OCI-LY7 (cell line): ENCODE results near the gene CACNB2. TPM values are rescaled to one million over a fixed set of nuclear protein-coding genes. Genes with fewer than 3 reads are reported as not detected.

ENCODE experiments used
- BruUV-seq: library from RNA; stranded (reverse); fragments of 400-500 nt; replicated peaks from 2 replicates; lab custom pipeline; 2021; lab: Mats Ljungman, UMichigan
- CTCF ChIA-PET: fragments of 300-600 bp; sonication (Branson Sonifier 250); formaldehyde crosslinking; loops from one replicate; lab custom pipeline; 2022; ENCODE audit warnings: antibody characterized with exemption; ENCODE audit not compliant: unreplicated experiment; lab: Charles Lee
- POLR2A ChIA-PET: fragments of 300-600 bp; sonication (Branson Sonifier 250); formaldehyde crosslinking; loops from one replicate; lab custom pipeline; 2022; ENCODE audit warnings: antibody characterized with exemption; lab: Charles Lee
- DNase-seq: peaks from one replicate; pipeline ENCODE4 v3.0.0-alpha.2; 2015; ENCODE audit warnings: low spot score
- H2AFZ ChIP-seq: fragments of 200-600 bp; sonication (generic), shearing (Covaris generic); 2 replicates; pipeline ENCODE4 v1.6.1; 2014; ENCODE audit warnings: mild to moderate bottlenecking, antibody characterized with exemption, low read length, moderate library complexity
- H3K27ac ChIP-seq: fragments of 200-600 bp; sonication (generic); 2 replicates; pipeline ENCODE4 v1.5.1; 2014; ENCODE audit warnings: mixed run types, low read depth, mild to moderate bottlenecking, moderate library complexity, low read length, inconsistent platforms; ENCODE audit not compliant: poor library complexity, severe bottlenecking
- H3K36me3 ChIP-seq: fragments of 200-600 bp; sonication (generic); 2 replicates; pipeline ENCODE4 v1.6.1; 2014; ENCODE audit warnings: mild to moderate bottlenecking, antibody characterized with exemption, low read length, moderate library complexity, mixed read lengths; ENCODE audit not compliant: insufficient read depth
- H3K4me1 ChIP-seq: fragments of 200-600 bp; sonication (generic); 2 replicates; pipeline ENCODE4 v1.5.1; 2014; ENCODE audit warnings: mild to moderate bottlenecking, low read length; ENCODE audit not compliant: insufficient read depth, poor library complexity, severe bottlenecking
- H3K4me2 ChIP-seq: fragments of 200-600 bp; sonication (generic); 2 replicates; pipeline ENCODE4 v1.6.1; 2014; ENCODE audit warnings: mild to moderate bottlenecking, low read length
- H3K4me3 ChIP-seq: fragments of 200-600 bp; sonication (generic); 2 replicates; pipeline ENCODE4 v1.5.1; 2014; ENCODE audit warnings: mild to moderate bottlenecking, low read depth, low read length; ENCODE audit not compliant: poor library complexity, severe bottlenecking
- H3K79me2 ChIP-seq: fragments of 200-600 bp; sonication (generic); 2 replicates; pipeline ENCODE4 v1.6.1; 2016; ENCODE audit warnings: low read depth, mild to moderate bottlenecking, low read length, moderate library complexity, mixed read lengths; ENCODE audit not compliant: insufficient read depth
- H3K9me2 ChIP-seq: fragments of 200-600 bp; sonication (generic); 2 replicates; pipeline ENCODE4 v1.6.1; 2016; ENCODE audit warnings: mild to moderate bottlenecking, low read length, mixed read lengths; ENCODE audit not compliant: insufficient read depth
- H3K9me3 ChIP-seq: fragments of 200-600 bp; sonication (generic); 2 replicates; pipeline ENCODE4 v1.6.1; 2014; ENCODE audit warnings: mild to moderate bottlenecking, mixed run types, low read length, mixed read lengths
- H4K20me1 ChIP-seq: fragments of 200-600 bp; sonication (generic); 2 replicates; pipeline ENCODE4 v1.6.1; 2014; ENCODE audit warnings: mild to moderate bottlenecking, antibody characterized with exemption, low read length, moderate library complexity, mixed read lengths; ENCODE audit not compliant: insufficient read depth
- EZH2phosphoT487 ChIP-seq: fragments of 200-600 bp; sonication (generic); IDR thresholded peaks from 2 replicates; pipeline ENCODE4 v1.6.1; 2018; ENCODE audit warnings: low read depth, borderline replicate concordance, mild to moderate bottlenecking, mixed run types, antibody characterized with exemption, low read length, moderate library complexity, mixed read lengths
- intact Hi-C: fragments of 100-400 bp; cut with micrococcal nuclease; formaldehyde crosslinking; loops from one replicate; pipeline ENCODE4 v1.10.0; 2022; ENCODE audit not compliant: unreplicated experiment
- total RNA-seq, 2 experiments: library from RNA; depleted of rRNA in 1 of 2; stranded (reverse); fragments of >200 nt in 1 of 2; shearing (Covaris generic) in 1 of 2; gene quantifications; 2 replicates each; pipeline ENCODE4 v1.2.3, GENCODE V29; 2014 to 2022
- TF ChIP-seq, protein P1 (sequence below): fragments of 200-600 bp; sonication (generic); conservative IDR thresholded peaks from 2 replicates; pipeline ENCODE4 v1.5.1; 2014; ENCODE audit warnings: mild to moderate bottlenecking, antibody characterized with exemption, low read length, moderate library complexity, mixed read lengths

Gene CACNB2
- total RNA-seq, 2 experiments from 2014 or later = not detected

DNA sequence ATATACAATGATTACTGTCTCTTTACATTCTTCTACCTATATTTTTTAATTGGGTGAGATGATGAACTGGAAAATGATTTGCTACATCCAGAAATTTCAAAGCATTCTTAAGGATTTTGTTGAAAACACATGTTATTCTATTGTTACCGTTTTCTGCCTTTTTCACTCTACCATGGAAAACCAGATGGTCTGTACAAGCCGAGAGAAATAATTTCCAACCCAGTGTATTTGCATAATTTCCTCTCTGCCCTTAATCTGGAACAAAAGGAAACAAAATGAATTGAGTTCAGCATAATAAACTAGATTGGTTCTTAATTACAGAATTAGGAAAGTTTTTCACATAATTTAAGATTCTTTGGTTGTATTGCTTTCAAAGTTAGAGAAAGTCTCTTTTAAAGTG lies 211.2 kb downstream of the CACNB2 start:
- H3K9me3 ChIP-seq = no peaks in the 10 kb centered on the region
- no TSS peak for BruUV-seq
- DNase-seq = no peak
- H4K20me1 ChIP-seq = no peaks in the 10 kb centered on the region
- intact Hi-C loops = no loop called here
- no peak for TF ChIP-seq EZH2phosphoT487
- TF ChIP-seq, protein P1, sequence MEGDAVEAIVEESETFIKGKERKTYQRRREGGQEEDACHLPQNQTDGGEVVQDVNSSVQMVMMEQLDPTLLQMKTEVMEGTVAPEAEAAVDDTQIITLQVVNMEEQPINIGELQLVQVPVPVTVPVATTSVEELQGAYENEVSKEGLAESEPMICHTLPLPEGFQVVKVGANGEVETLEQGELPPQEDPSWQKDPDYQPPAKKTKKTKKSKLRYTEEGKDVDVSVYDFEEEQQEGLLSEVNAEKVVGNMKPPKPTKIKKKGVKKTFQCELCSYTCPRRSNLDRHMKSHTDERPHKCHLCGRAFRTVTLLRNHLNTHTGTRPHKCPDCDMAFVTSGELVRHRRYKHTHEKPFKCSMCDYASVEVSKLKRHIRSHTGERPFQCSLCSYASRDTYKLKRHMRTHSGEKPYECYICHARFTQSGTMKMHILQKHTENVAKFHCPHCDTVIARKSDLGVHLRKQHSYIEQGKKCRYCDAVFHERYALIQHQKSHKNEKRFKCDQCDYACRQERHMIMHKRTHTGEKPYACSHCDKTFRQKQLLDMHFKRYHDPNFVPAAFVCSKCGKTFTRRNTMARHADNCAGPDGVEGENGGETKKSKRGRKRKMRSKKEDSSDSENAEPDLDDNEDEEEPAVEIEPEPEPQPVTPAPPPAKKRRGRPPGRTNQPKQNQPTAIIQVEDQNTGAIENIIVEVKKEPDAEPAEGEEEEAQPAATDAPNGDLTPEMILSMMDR = no peak
- peaks cover 4% of the 10 kb centered on the region for H3K4me1 ChIP-seq
- H3K36me3 ChIP-seq = no peaks in the 10 kb centered on the region
- H3K27ac ChIP-seq = no peak overlapping the region
- no peak overlapping the region for H3K4me3 ChIP-seq
- no peaks in the 10 kb centered on the region for H3K79me2 ChIP-seq
- H2AFZ ChIP-seq = no peak overlapping the region
- CTCF ChIA-PET = no interaction called here
- no peaks in the 10 kb centered on the region for H3K9me2 ChIP-seq
- POLR2A ChIA-PET = no interaction called here
- H3K4me2 ChIP-seq = peak overlapping the region; percentile 32; the same call in 1 of the 2 replicates

DNA sequence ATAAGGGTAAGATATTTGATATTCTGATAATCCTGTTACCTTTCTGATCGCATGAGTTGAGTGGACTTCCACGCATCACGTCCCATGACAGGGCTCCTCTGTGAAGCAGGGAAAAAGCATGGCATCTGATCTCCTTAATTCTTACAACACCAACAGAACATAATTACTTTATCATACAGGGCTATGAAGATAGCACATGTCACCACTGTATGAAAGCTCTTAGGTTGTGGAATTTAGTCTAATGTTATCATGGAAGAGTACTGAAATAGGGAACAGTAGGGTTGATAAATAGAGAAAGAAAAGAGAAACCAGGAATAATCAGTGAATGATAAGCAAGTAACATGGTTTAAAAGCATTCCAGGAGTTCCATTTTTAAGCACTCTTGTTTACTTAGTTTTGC lies 212.0 kb downstream of the CACNB2 start:
- H3K4me2 ChIP-seq = peak overlapping the region; percentile 32; the same call in 1 of the 2 replicates
- H3K4me1 ChIP-seq = peaks cover 4% of the 10 kb centered on the region
- no peak overlapping the region for H3K27ac ChIP-seq
- no peak overlapping the region for H3K4me3 ChIP-seq
- no peaks in the 10 kb centered on the region for H3K79me2 ChIP-seq
- intact Hi-C loops = no loop called here
- no peaks in the 10 kb centered on the region for H4K20me1 ChIP-seq
- no peaks in the 10 kb centered on the region for H3K9me3 ChIP-seq
- no peaks in the 10 kb centered on the region for H3K9me2 ChIP-seq
- no peak for DNase-seq
- H3K36me3 ChIP-seq = no peaks in the 10 kb centered on the region
- BruUV-seq = no TSS peak
- H2AFZ ChIP-seq = no peak overlapping the region
- CTCF ChIA-PET = interaction anchor here (0.6 kb wide), 1 partner anchor 310 kb away, joined by 3 read pairs; no protein-coding TSS in a partner anchor
- POLR2A ChIA-PET = no interaction called here
- TF ChIP-seq, protein P1 = no peak

- no TSS peak for BruUV-seq
- no peak for DNase-seq
- Histone ChIP-seq H3K79me2 (no peaks in the 10 kb centered on the region), H2AFZ (no peak overlapping the region), H3K9me3 (no peaks in the 10 kb centered on the region), H3K36me3 (no peaks in the 10 kb centered on the region), H3K27ac (no peak overlapping the region), H4K20me1 (no peaks in the 10 kb centered on the region), H3K4me1 (no peaks in the 10 kb centered on the region), H3K4me3 (no peak overlapping the region), H3K4me2 (no peak overlapping the region), H3K9me2 (no peaks in the 10 kb centered on the region)
- CTCF ChIA-PET = no interaction called here
- intact Hi-C loops = no loop called here
- POLR2A ChIA-PET = no interaction called here
- TF ChIP-seq, protein P1 = no peak
Measured at GRCh38 chr10:18359812-18360211, 219.6 kb downstream of the CACNB2 start.
